Esophagus (tissue), 2 donors: ENCODE measurements around the gene ABCF1. TPM values are rescaled to one million over a fixed set of nuclear protein-coding genes. Genes with fewer than 3 reads are reported as not detected.
A peak's percentile ranks its signal among the peaks of the same experiment; 100 is the strongest.

Experiments used
- H3K27ac ChIP-seq, 2 donors: one replicate each; pipeline ENCODE4 v1.5.1; 2013; ENCODE audit warnings: low read depth in 2 of 2, mild to moderate bottlenecking in 2 of 2, inconsistent platforms in 1 of 2, low read length in 1 of 2, moderate library complexity in 1 of 2
- H3K27me3 ChIP-seq, 2 donors: one replicate each; pipeline ENCODE4 v1.6.1; 2013; ENCODE audit warnings: low read length in 2 of 2, control low read depth in 1 of 2, mild to moderate bottlenecking in 1 of 2; ENCODE audit not compliant: insufficient read depth in 2 of 2, control insufficient read depth in 1 of 2
- H3K36me3 ChIP-seq, 2 donors: one replicate each; pipeline ENCODE4 v1.6.1; 2013; ENCODE audit warnings: low read length in 1 of 2; ENCODE audit not compliant: control insufficient read depth in 2 of 2, insufficient read depth in 2 of 2
- H3K4me1 ChIP-seq, 2 donors: one replicate each; pipeline ENCODE4 v1.6.1; 2013; ENCODE audit warnings: low read length in 1 of 2; ENCODE audit not compliant: control insufficient read depth in 2 of 2, insufficient read depth in 2 of 2
- H3K4me3 ChIP-seq, 2 donors: one replicate each; pipeline ENCODE4 v1.5.1; 2013; ENCODE audit warnings: low read length in 2 of 2, mild to moderate bottlenecking in 2 of 2, low read depth in 1 of 2, moderate library complexity in 1 of 2
- H3K9me3 ChIP-seq, 2 donors: one replicate each; pipeline ENCODE4 v1.6.1; 2013; ENCODE audit warnings: mild to moderate bottlenecking in 2 of 2, low read depth in 1 of 2, low read length in 1 of 2, moderate library complexity in 1 of 2; ENCODE audit not compliant: control insufficient read depth in 2 of 2, insufficient read depth in 1 of 2
- WGBS, 2 donors: extraction: QIAGEN DNeasy Blood & Tissue Kit; methylation state at CpG; one replicate each; pipeline ENCODE4 v1.1.7; 2013; 5-methylcytosine and 5-hydroxymethylcytosine counted together
- polyA plus RNA-seq, 2 donors: library from polyadenylated mRNA; stranded (reverse); fragments of 200-250 nt; gene quantifications; one replicate each; pipeline ENCODE4 v1.2.3, GENCODE V29; 2013
- donor health status: healthy with polysubstance abuse.
- donor health status: Bipolar disorder and iron deficiency.

Gene ABCF1
- polyA plus RNA-seq, 2 donors: 17.7 to 23.8 TPM

DNA sequence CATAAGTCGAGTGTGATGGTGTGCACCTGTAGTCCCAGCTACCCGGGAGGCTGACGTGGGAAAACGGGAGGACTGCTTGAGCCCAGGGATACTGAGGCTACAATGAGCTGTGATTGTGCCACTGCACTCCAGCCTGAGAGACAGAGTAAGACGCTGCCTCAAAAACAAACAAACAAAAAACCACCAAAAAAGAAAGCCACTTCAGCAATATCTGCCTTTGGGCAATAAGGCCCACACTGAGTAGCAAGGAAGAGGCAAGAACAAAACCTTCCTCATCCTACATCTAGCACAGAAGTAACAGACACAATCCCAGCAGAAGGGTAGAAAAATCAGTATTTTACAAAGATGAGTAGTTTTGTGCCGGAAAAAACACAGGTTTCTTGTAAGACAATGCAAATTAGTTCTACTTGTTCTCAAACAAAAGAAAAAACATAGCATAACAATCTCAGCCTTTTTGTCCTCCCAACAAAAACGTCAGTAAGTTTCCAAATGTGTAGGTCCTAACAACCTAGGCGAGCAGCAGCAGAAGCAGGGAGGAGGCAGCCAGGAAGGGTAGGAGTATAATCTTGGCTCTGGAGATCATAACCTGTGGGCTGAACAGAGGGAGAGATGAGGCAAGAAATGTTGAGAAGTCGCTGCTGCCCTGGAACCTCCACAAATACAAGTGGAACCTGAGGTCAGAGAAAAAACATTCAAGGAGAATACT, 40.1 kb downstream of the ABCF1 start:
- peaks cover 9 to 12% of the 10 kb centered on the region in 2 donors for H3K36me3 ChIP-seq
- H3K27me3 ChIP-seq: no peaks in the 10 kb centered on the region
- no peaks in the 10 kb centered on the region for H3K9me3 ChIP-seq
- 72% methylated on average over 9 of the region's 9 CpGs for WGBS, 2 donors
- no peak overlapping the region for H3K27ac ChIP-seq
- no peak overlapping the region for H3K4me3 ChIP-seq
- no peaks in the 10 kb centered on the region for H3K4me1 ChIP-seq

DNA sequence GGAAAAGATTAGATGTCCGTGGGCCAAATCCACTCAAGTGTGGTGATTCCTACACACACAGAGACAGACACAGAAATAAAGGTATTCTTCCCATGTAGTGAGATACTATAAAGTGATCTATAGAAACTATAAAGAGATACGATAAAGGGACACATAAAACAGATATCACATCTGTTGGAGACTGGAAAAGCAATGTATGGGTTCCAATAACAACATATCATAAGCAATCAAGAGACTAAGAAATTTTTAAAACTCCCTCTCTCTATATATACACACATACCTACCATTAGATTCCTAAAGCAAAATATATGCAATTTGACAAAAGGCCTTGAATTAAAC, 40.6 kb downstream of the ABCF1 start:
- H3K36me3 ChIP-seq: peaks cover 5 to 11% of the 10 kb centered on the region in 2 donors
- 76 to 77% methylated on average over 2 of the region's 2 CpGs for WGBS, 2 donors
- no peak overlapping the region for H3K27ac ChIP-seq
- H3K4me1 ChIP-seq: no peaks in the 10 kb centered on the region
- no peaks in the 10 kb centered on the region for H3K9me3 ChIP-seq
- H3K27me3 ChIP-seq: no peaks in the 10 kb centered on the region
- H3K4me3 ChIP-seq: no peak overlapping the region

- Histone ChIP-seq H3K27ac (no peak overlapping the region), H3K4me1 (no peaks in the 10 kb centered on the region), H3K4me3 (no peak overlapping the region), H3K27me3 (no peaks in the 10 kb centered on the region), H3K36me3 (peaks cover 5 to 11% of the 10 kb centered on the region in 2 donors), H3K9me3 (no peaks in the 10 kb centered on the region)
- 41 to 66% methylated on average over 1 of the region's 1 CpG for WGBS, 2 donors
Measured at GRCh38 chr6:30612213-30612612, 41.0 kb downstream of the ABCF1 start.

DNA sequence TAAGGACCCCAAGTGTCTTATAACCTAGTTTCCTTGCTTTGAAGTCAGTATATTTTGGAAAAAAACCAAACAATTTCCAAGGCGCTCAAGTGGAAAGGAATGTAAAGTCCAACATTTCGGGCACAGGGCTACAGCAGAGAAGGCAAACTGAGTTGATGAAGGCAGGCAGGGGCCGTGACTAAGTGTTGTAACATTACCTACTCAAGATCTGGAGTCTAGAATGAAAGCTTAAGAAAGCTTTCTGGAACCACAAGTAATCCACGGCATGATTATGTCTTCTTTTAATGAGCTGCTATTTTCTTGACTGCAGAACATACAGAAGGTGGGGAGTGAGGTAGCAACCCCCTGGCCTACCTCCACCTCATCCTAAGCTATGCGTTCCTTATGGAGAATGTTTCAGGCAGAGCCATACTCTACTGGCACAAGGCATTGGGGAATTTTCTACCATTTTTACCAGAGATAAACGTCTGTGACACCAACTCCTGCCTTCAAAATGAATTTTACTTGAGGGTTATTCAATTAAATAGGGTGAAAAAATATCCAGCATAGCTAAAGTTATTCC, 41.5 kb downstream of the ABCF1 start:
- Histone ChIP-seq H3K27ac (peak overlapping the region; percentile 14 to 78), H3K4me1 (no peaks in the 10 kb centered on the region), H3K4me3 (no peak overlapping the region), H3K9me3 (no peaks in the 10 kb centered on the region), H3K36me3 (peaks cover 5 to 9% of the 10 kb centered on the region in 2 donors), H3K27me3 (no peaks in the 10 kb centered on the region)
- 38% methylated on average over 6 of the region's 6 CpGs for WGBS, 2 donors

- no peaks in the 10 kb centered on the region for H3K9me3 ChIP-seq
- H3K4me1 ChIP-seq: no peaks in the 10 kb centered on the region
- H3K27ac ChIP-seq: peak overlapping the region; percentile 14 to 55
- no peaks in the 10 kb centered on the region for H3K27me3 ChIP-seq
- peaks cover 5 to 9% of the 10 kb centered on the region in 2 donors for H3K36me3 ChIP-seq
- H3K4me3 ChIP-seq: no peak overlapping the region
Measured at GRCh38 chr6:30613251-30614043, 42.2 kb downstream of the ABCF1 start.

DNA sequence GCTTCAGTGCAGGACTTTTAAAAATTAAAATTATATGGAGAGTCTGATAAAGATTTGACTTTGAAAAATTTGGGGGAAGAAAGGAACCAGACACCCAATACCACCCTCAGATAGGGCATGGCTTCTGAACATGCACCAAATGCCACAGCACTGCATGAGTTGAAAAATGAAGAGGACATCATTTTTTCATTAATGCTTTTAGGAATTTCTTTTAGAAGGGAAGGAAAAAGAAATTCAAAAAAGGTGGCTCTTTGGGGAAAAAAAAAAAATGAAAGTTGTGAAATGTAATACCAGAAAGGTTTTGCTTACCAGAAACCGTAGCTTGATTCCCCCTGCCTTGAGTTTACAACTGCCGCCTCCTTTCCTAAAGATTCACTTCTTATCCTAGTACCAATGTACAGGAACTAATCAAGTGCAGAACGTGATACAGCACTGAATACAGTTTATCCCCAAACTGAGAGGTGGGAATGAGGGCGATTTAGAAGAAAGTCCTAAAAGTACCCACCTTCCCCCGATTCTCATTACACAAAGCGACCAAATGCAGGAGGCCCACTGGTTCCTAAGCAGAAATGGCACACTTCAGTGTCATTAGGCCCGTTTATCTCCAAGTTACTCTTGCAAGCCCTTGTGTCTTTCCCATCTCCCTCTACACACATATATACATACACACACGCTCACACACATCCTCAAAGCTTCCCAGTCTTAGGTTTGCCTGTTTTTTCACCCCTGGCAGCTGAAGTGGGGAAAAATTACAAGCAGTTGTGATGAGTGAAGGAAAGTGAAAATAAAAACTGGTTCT, 43.0 kb downstream of the ABCF1 start:
- no peaks in the 10 kb centered on the region for H3K4me1 ChIP-seq

GRCh38 chr6:30614843-30615218, 43.6 kb downstream of the ABCF1 start:
- H3K27me3 ChIP-seq: no peaks in the 10 kb centered on the region
- no peaks in the 10 kb centered on the region for H3K4me1 ChIP-seq
- peak overlapping the region; percentile 99 for H3K27ac ChIP-seq
- H3K9me3 ChIP-seq: no peaks in the 10 kb centered on the region
- peak overlapping the region in 1 of 2 donors; percentile 100 for H3K4me3 ChIP-seq
- WGBS, 2 donors: 0% methylated on average over 6 of the region's 6 CpGs
- H3K36me3 ChIP-seq: peaks cover 3 to 6% of the 10 kb centered on the region in 2 donors

More for the DNA sequence above, 43.0 kb downstream of the ABCF1 start:
- 20 to 21% methylated on average over 8 of the region's 8 CpGs for WGBS, 2 donors
- no peaks in the 10 kb centered on the region for H3K27me3 ChIP-seq
- peak overlapping the region; percentile 1 to 100 for H3K4me3 ChIP-seq
- H3K36me3 ChIP-seq: peaks cover 2 to 5% of the 10 kb centered on the region in 2 donors
- peak overlapping the region; percentile 81 to 94 for H3K27ac ChIP-seq
- H3K9me3 ChIP-seq: no peaks in the 10 kb centered on the region

DNA sequence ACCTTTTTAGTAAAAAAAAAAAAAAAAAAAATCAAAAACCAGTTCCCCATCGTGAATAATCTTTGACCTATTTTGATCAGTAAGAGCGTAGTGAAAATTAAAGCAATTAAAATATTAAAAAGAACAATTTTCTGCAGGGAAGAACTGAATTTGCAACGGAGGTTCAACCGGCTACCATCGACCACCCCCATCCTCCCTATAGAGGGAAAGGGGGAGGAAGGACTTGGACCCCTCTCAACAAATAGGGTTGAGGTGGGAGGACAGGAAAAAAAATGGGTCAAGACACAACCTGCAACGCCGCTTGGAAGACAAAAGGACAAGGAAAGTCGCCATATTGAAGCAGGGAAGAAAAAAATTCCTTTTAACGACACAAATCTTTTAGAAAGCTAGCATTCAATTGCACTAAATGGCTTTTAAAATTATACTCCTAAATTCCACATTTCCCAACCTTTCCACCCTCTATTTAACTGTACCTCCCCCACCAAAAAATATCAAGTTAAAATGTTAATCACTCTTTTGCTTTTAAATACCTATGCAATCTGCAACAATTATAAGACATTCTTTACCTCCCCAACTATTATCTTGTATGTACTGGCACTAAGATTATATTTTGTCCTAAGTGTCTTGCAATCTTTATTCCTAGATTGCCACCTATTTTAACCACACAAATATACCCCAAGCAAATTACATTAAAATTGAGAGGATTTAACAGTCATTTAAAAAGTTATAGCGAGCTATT, 44.1 kb downstream of the ABCF1 start:
- H3K4me1 ChIP-seq: no peaks in the 10 kb centered on the region
- no peaks in the 10 kb centered on the region for H3K27me3 ChIP-seq
- peaks cover 0 to 6% of the 10 kb centered on the region in 2 donors for H3K36me3 ChIP-seq
- WGBS, 2 donors: 0% methylated on average over 10 of the region's 10 CpGs
- no peaks in the 10 kb centered on the region for H3K9me3 ChIP-seq
- H3K27ac ChIP-seq: peak overlapping the region; percentile 99 to 100
- peak overlapping the region; percentile 82 to 100 for H3K4me3 ChIP-seq
